Measurements from ENCODE around the gene RBKS. TPM values are rescaled to one million over a fixed set of nuclear protein-coding genes. Genes with fewer than 3 reads are reported as not detected.

RBKS gene
- polyA plus RNA-seq, 1 of the 3 experiments (the other 2 are of a cell fraction), result 7.4 TPM

GRCh38 chr2:27887111-27887510, 3.1 kb downstream of the RBKS start (continued):
- TF ChIP-seq, protein P1, sequence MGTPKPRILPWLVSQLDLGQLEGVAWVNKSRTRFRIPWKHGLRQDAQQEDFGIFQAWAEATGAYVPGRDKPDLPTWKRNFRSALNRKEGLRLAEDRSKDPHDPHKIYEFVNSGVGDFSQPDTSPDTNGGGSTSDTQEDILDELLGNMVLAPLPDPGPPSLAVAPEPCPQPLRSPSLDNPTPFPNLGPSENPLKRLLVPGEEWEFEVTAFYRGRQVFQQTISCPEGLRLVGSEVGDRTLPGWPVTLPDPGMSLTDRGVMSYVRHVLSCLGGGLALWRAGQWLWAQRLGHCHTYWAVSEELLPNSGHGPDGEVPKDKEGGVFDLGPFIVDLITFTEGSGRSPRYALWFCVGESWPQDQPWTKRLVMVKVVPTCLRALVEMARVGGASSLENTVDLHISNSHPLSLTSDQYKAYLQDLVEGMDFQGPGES (IDR thresholded peaks at IDR 0.05; ENCODE audit: low read depth, low read length), result no peak
- TF ChIP-seq RXRA (IDR thresholded peaks at IDR 0.05; ENCODE audit: borderline replicate concordance, low read depth) (no peak), CHD2 (IDR thresholded peaks at IDR 0.05; ENCODE audit: low read length, partially characterized antibody) (no peak), RAD21 (IDR thresholded peaks at IDR 0.05; ENCODE audit: low read length) (no peak), TEAD4 (IDR thresholded peaks at IDR 0.05; ENCODE audit: borderline replicate concordance, insufficient read depth) (no peak), NFIC (IDR thresholded peaks at IDR 0.05; ENCODE audit: borderline replicate concordance) (no peak), ELF1 (IDR thresholded peaks at IDR 0.05) (no peak), FOSL2 (IDR thresholded peaks at IDR 0.05; ENCODE audit: borderline replicate concordance, low read depth) (no peak)

- peak overlapping the region; percentile 7; the same call in 1 of the 2 replicates for H2AFZ ChIP-seq (ENCODE audit: low read depth)
- H3K27ac ChIP-seq (ENCODE audit: low read depth in 2 of 2, low read length in 1 of 2), result peak overlapping the region in 1 of 2 experiments; percentile 54; a peak in 2 of 4 replicates
- H3K36me3 ChIP-seq (replicated peaks in 1 of 2; ENCODE audit: control insufficient read depth in 1 of 2, insufficient read depth in 2 of 2, low read length in 1 of 2), result no peaks in the 10 kb centered on the region
- no peaks in the 10 kb centered on the region for H4K20me1 ChIP-seq (ENCODE audit: insufficient read depth)
- H3K9me3 ChIP-seq, result peaks cover 7% of the 10 kb centered on the region; the same call in 1 of the 2 replicates
- H3K9ac ChIP-seq, result peak overlapping the region; percentile 6; the same call in 1 of the 2 replicates
- no peak overlapping the region for H3K4me3 ChIP-seq (ENCODE audit: low read depth in 2 of 2, low read length in 1 of 2)
- ChIA-PET POLR2A (no interaction called here), CTCF (no interaction called here)
- H3K27me3 ChIP-seq (ENCODE audit: insufficient read depth), result no peaks in the 10 kb centered on the region
- no peak for TF ChIP-seq RAD21 (IDR thresholded peaks at IDR 0.05; ENCODE audit: low read length)
- no peak for TF ChIP-seq FOXJ3 (CRISPR knock-in tag; IDR thresholded peaks at IDR 0.05)
- no peak for DNase-seq
- H3K9me2 ChIP-seq, result no peaks in the 10 kb centered on the region
- peaks cover 38% of the 10 kb centered on the region for H3F3A ChIP-seq (replicated peaks; ENCODE audit: insufficient read depth)
- H3K4me1 ChIP-seq (ENCODE audit: control insufficient read depth in 1 of 2, insufficient read depth in 2 of 2, low read depth in 1 of 2, low read length in 1 of 2), result peaks cover 14 to 20% of the 10 kb centered on the region in 2 experiments; a peak in 3 of 4 replicates
- H3K4me2 ChIP-seq, result no peak overlapping the region
- 96% methylated on average over 6 of the region's 6 CpGs for WGBS (ENCODE audit: low lambda C conversion rate)
- H3K79me2 ChIP-seq (ENCODE audit: insufficient read depth), result peaks cover 20% of the 10 kb centered on the region
Observed at GRCh38 chr2:27886322-27886721, 3.9 kb downstream of the RBKS start.

GRCh38 chr2:27885661-27886060, 4.5 kb downstream of the RBKS start:
- POLR2A ChIA-PET, result no interaction called here
- peak; percentile 26; the same call in 1 of the 2 replicates for TF ChIP-seq TCF12 (IDR thresholded peaks at IDR 0.05)
- 0 out of 2 replicates have a peak, but pooled peaks have one; percentile 2 for TF ChIP-seq FOSL2 (IDR thresholded peaks at IDR 0.05; ENCODE audit: borderline replicate concordance, low read depth)
- no peak for TF ChIP-seq RCOR1 (IDR thresholded peaks at IDR 0.05; ENCODE audit: low read length)
- peaks cover 35% of the 10 kb centered on the region for H3F3A ChIP-seq (replicated peaks; ENCODE audit: insufficient read depth)
- H3K4me1 ChIP-seq (ENCODE audit: control insufficient read depth in 1 of 2, insufficient read depth in 2 of 2, low read depth in 1 of 2, low read length in 1 of 2), result peaks cover 10 to 20% of the 10 kb centered on the region in 2 experiments; a peak in 3 of 4 replicates
- peaks cover 7% of the 10 kb centered on the region; the same call in 1 of the 2 replicates for H3K9me3 ChIP-seq
- CTCF ChIA-PET, result interaction anchor here (1.1 kb wide), 1 partner anchor 511 kb away, joined by 4 read pairs; no protein-coding TSS in a partner anchor
- no peaks in the 10 kb centered on the region for H3K36me3 ChIP-seq (replicated peaks in 1 of 2; ENCODE audit: control insufficient read depth in 1 of 2, insufficient read depth in 2 of 2, low read length in 1 of 2)
- no peaks in the 10 kb centered on the region for H4K20me1 ChIP-seq (ENCODE audit: insufficient read depth)
- H2AFZ ChIP-seq (ENCODE audit: low read depth), result peak overlapping the region; percentile 7; the same call in 1 of the 2 replicates
- 9% methylated on average over 1 of the region's 1 CpG for whole genome bisulfite sequencing (ENCODE audit: low lambda C conversion rate)
- DNase-seq, result no peak
- peak overlapping the region; percentile 8; the same call in 1 of the 2 replicates for H3K4me2 ChIP-seq
- no peaks in the 10 kb centered on the region for H3K9me2 ChIP-seq
- no peak overlapping the region for H3K4me3 ChIP-seq (ENCODE audit: low read depth in 2 of 2, low read length in 1 of 2)
- peak overlapping the region; percentile 6; the same call in 1 of the 2 replicates for H3K9ac ChIP-seq
- H3K27ac ChIP-seq (ENCODE audit: low read depth in 2 of 2, low read length in 1 of 2), result peak overlapping the region in 1 of 2 experiments; percentile 54; a peak in 2 of 4 replicates
- H3K27me3 ChIP-seq (ENCODE audit: insufficient read depth), result no peaks in the 10 kb centered on the region
- H3K79me2 ChIP-seq (ENCODE audit: insufficient read depth), result peaks cover 15% of the 10 kb centered on the region

Measured in SK-N-SH (cell line).